ENCODE results near the gene AHSA1.
"Not testable (repeated sequence)": the region's sequence is repeated elsewhere in the genome, so short reads cannot be mapped to it uniquely, and the experiment has no call there.

AHSA1 gene

GRCh38 chr14:77457522-77458248, at the start of gene AHSA1, which contains the start of gene VIPAS39:
TSS of gene AHSA1 (plus strand) at chr14:77458093. CDS start at chr14:77458190, 97 bp downstream.
TSS of gene VIPAS39 (minus strand) at chr14:77457601. CDS start at chr14:77454102, 3,499 bp downstream.
- peak; percentile 99 for DNase-seq (ENCODE audit: low read depth, low spot score)

GRCh38 chr14:77409131-77409533, 48.8 kb upstream of the AHSA1 start:
- DNase-seq (ENCODE audit: low read depth, low spot score) = no peak

GRCh38 chr14:77415403-77416030, 42.4 kb upstream of the AHSA1 start:
- DNase-seq (ENCODE audit: low read depth, low spot score) = not testable (repeated sequence)

GRCh38 chr14:77416098-77416497, 41.8 kb upstream of the AHSA1 start:
- DNase-seq (ENCODE audit: low read depth, low spot score) = not testable (repeated sequence)

- DNase-seq (ENCODE audit: low read depth, low spot score) = no peak
These were observed 41.1 kb upstream of the AHSA1 start for GRCh38 chr14:77416836-77417235.

GRCh38 chr14:77421201-77421600, 36.7 kb upstream of the AHSA1 start:
- no peak for DNase-seq (ENCODE audit: low read depth, low spot score)

- no peak for DNase-seq (ENCODE audit: low read depth, low spot score)
These were observed 34.5 kb upstream of the AHSA1 start, which contains the start of gene NOXRED1 for GRCh38 chr14:77423423-77423822. TSS of gene NOXRED1 (minus strand) at chr14:77423523. CDS start at chr14:77422889, 634 bp downstream.

- DNase-seq (ENCODE audit: low read depth, low spot score) = no peak
These were observed 33.0 kb upstream of the AHSA1 start for GRCh38 chr14:77424862-77425261.

- no peak for DNase-seq (ENCODE audit: low read depth, low spot score)
These were observed 31.5 kb upstream of the AHSA1 start for GRCh38 chr14:77426396-77426795.

GRCh38 chr14:77436042-77436441, 21.9 kb upstream of the AHSA1 start:
- no peak for DNase-seq (ENCODE audit: low read depth, low spot score)

GRCh38 chr14:77438596-77438995, 19.3 kb upstream of the AHSA1 start:
- no peak for DNase-seq (ENCODE audit: low read depth, low spot score)

GRCh38 chr14:77439861-77440260, 18.0 kb upstream of the AHSA1 start:
- DNase-seq (ENCODE audit: low read depth, low spot score) = no peak

GRCh38 chr14:77442196-77442595, 15.7 kb upstream of the AHSA1 start:
- no peak for DNase-seq (ENCODE audit: low read depth, low spot score)

- no peak for DNase-seq (ENCODE audit: low read depth, low spot score)
These were observed 1.8 kb upstream of the AHSA1 start for GRCh38 chr14:77455966-77456640.

GRCh38 chr14:77457115-77457521, 775 bp upstream of the AHSA1 start:
- DNase-seq (ENCODE audit: low read depth, low spot score) = no peak

GRCh38 chr14:77458249-77458950, 507 bp downstream of the AHSA1 start:
- DNase-seq (ENCODE audit: low read depth, low spot score) = no peak

GRCh38 chr14:77459072-77459723, 1.3 kb downstream of the AHSA1 start:
- peak; percentile 28 for DNase-seq (ENCODE audit: low read depth, low spot score)

- no peak for DNase-seq (ENCODE audit: low read depth, low spot score)
These were observed 9.9 kb downstream of the AHSA1 start for GRCh38 chr14:77467801-77468200.

- no peak for DNase-seq (ENCODE audit: low read depth, low spot score)
These were observed 11.2 kb downstream of the AHSA1 start for GRCh38 chr14:77469067-77469505.

- DNase-seq (ENCODE audit: low read depth, low spot score) = no peak
These were observed 11.6 kb downstream of the AHSA1 start for GRCh38 chr14:77469539-77469938.

- DNase-seq (ENCODE audit: low read depth, low spot score) = no peak
These were observed 12.5 kb downstream of the AHSA1 start for GRCh38 chr14:77470224-77470870.
